Right cardiac atrium (tissue), 5 donors: ENCODE measurements around the gene DHRS7C. TPM values are rescaled to one million over a fixed set of nuclear protein-coding genes. Genes with fewer than 3 reads are reported as not detected.

Experiments
- ATAC-seq, 2 donors: fragments of 200-7000 bp; cut with Tn5 transposase; one replicate each; pipeline versions ENCODE4 v1.8.0 to v1.9.1; 2020; ENCODE audit warnings: moderate library complexity in 2 of 2, mild to moderate bottlenecking in 1 of 2
- DNase-seq, 3 donors: peaks; one replicate each; pipeline ENCODE4 v3.0.0-alpha.2; 2020
- H3K27ac ChIP-seq: one replicate; pipeline ENCODE4 v1.5.1; 2013; ENCODE audit warnings: mild to moderate bottlenecking, low read length, control low read depth, moderate library complexity
- H3K27me3 ChIP-seq: one replicate; pipeline ENCODE4 v1.6.1; 2013; ENCODE audit not compliant: control insufficient read depth, insufficient read depth
- H3K4me1 ChIP-seq: one replicate; pipeline ENCODE4 v1.6.1; 2013; ENCODE audit warnings: low read length; ENCODE audit not compliant: control insufficient read depth, insufficient read depth
- H3K4me3 ChIP-seq: one replicate; pipeline ENCODE4 v1.5.1; 2013; ENCODE audit warnings: low read length, control low read depth
- H3K9me3 ChIP-seq: one replicate; pipeline ENCODE4 v1.6.1; 2013; ENCODE audit warnings: low read length; ENCODE audit not compliant: control insufficient read depth
- whole genome bisulfite sequencing: extraction: QIAGEN DNeasy Blood & Tissue Kit; methylation state at CpG from one replicate; pipeline ENCODE4 v1.1.7; 2013; 5-methylcytosine and 5-hydroxymethylcytosine counted together
- intact Hi-C, 4 donors: fragments of 100-400 bp; cut with DNase I; formaldehyde crosslinking; loops; one replicate each; pipeline versions ENCODE4 v1.11.0 to v1.14.0; 2022 to 2023
- polyA plus RNA-seq: library from polyadenylated mRNA; stranded (reverse); fragments of 200-250 nt; gene quantifications from one replicate; pipeline ENCODE4 v1.2.3, GENCODE V29; 2013
- total RNA-seq, 4 donors: library from RNA; stranded (reverse); fragmentation: NEBNext Ultra II Directional; extraction: Animal tissue kit (Norgen Biotek cat#: 25700); gene quantifications; one replicate each; pipeline ENCODE4 v1.2.1, GENCODE V29; 2021
- donor health status: healthy with polysubstance abuse.
- donor health status: DM: no; HTN: yes; CAD: no.
- donor health status: DM: no; HTN: no; CAD: no.
- donor health status: DM: no; HTN: yes; CAD: no; lungs with severe emphysema.
- donor health status: DM: yes; HTN: yes; CAD: no.

The DHRS7C gene
- total and polyA plus RNA-seq, 5 donors, result 100 to 317 (median 189) TPM

GRCh38 chr17:9766970-9767369 lies 24.4 kb downstream of the DHRS7C start:
- Histone ChIP-seq H3K4me3 (no peak overlapping the region), H3K4me1 (no peaks in the 10 kb centered on the region), H3K27ac (no peak overlapping the region), H3K9me3 (no peaks in the 10 kb centered on the region), H3K27me3 (no peaks in the 10 kb centered on the region)
- no peak for DNase-seq
- 47% methylated on average over 5 of the region's 5 CpGs for WGBS
- intact Hi-C loops, result loop anchor here in 1 of 4 donors (5.0 kb wide), 1 partner anchor 40 kb away; no protein-coding TSS in a partner anchor
- ATAC-seq, result no peak

- Histone ChIP-seq H3K27me3 (no peaks in the 10 kb centered on the region), H3K27ac (no peak overlapping the region), H3K4me1 (no peaks in the 10 kb centered on the region), H3K9me3 (no peaks in the 10 kb centered on the region), H3K4me3 (no peak overlapping the region)
- DNase-seq (no peak), ATAC-seq (no peak)
- 83% methylated on average over 1 of the region's 1 CpG for WGBS
- intact Hi-C loops, result loop anchor here in 1 of 4 donors (5.0 kb wide), 1 partner anchor 38 kb away; no protein-coding TSS in a partner anchor
These were observed 26.1 kb downstream of the DHRS7C start for GRCh38 chr17:9765322-9765721.

GRCh38 chr17:9763643-9764042 lies 27.7 kb downstream of the DHRS7C start:
- Histone ChIP-seq H3K4me3 (no peak overlapping the region), H3K27ac (no peak overlapping the region), H3K4me1 (no peaks in the 10 kb centered on the region), H3K27me3 (no peaks in the 10 kb centered on the region), H3K9me3 (no peaks in the 10 kb centered on the region)
- ATAC-seq (peak in 1 of 2 donors; percentile 76), DNase-seq (no peak)
- WGBS, result 28% methylated on average over 4 of the region's 4 CpGs
- intact Hi-C loops, result no loop called here

- no peak for ATAC-seq
- no peak overlapping the region for H3K4me3 ChIP-seq
- whole genome bisulfite sequencing, result 89% methylated on average over 1 of the region's 1 CpG
- no peak overlapping the region for H3K27ac ChIP-seq
- intact Hi-C loops, result no loop called here
- no peak for DNase-seq
- H3K4me1 ChIP-seq, result no peaks in the 10 kb centered on the region
- H3K9me3 ChIP-seq, result peaks cover 1% of the 10 kb centered on the region
- no peaks in the 10 kb centered on the region for H3K27me3 ChIP-seq
These were observed 31.1 kb downstream of the DHRS7C start for GRCh38 chr17:9760266-9760665.

- ATAC-seq (no peak), DNase-seq (no peak)
- Histone ChIP-seq H3K27me3 (no peaks in the 10 kb centered on the region), H3K4me3 (no peak overlapping the region), H3K9me3 (peaks cover 1% of the 10 kb centered on the region), H3K4me1 (no peaks in the 10 kb centered on the region), H3K27ac (no peak overlapping the region)
- 76% methylated on average over 3 of the region's 3 CpGs for WGBS
- intact Hi-C loops, result no loop called here
These were observed 36.3 kb downstream of the DHRS7C start for GRCh38 chr17:9755083-9755482.

- 34% methylated on average over 9 of the region's 9 CpGs for whole genome bisulfite sequencing
- no peaks in the 10 kb centered on the region for H3K4me1 ChIP-seq
- H3K9me3 ChIP-seq, result no peaks in the 10 kb centered on the region
- intact Hi-C loops, result no loop called here
- H3K4me3 ChIP-seq, result no peak overlapping the region
- H3K27ac ChIP-seq, result no peak overlapping the region
- H3K27me3 ChIP-seq, result no peaks in the 10 kb centered on the region
- no peak for ATAC-seq
- DNase-seq, result no peak
These were observed 40.9 kb downstream of the DHRS7C start for GRCh38 chr17:9750524-9750923.

GRCh38 chr17:9729735-9730420 lies 61.5 kb downstream of the DHRS7C start:
- intact Hi-C loops, result loop anchor here in 2 of 4 donors (5.0 to 10.0 kb wide), 3 partner anchors 37 to 195 kb away; no protein-coding TSS in a partner anchor
- DNase-seq (no peak), ATAC-seq (no peak)
- Histone ChIP-seq H3K4me3 (no peak overlapping the region), H3K27ac (no peak overlapping the region), H3K9me3 (no peaks in the 10 kb centered on the region), H3K4me1 (no peaks in the 10 kb centered on the region), H3K27me3 (no peaks in the 10 kb centered on the region)
- WGBS, result 77% methylated on average over 11 of the region's 11 CpGs

GRCh38 chr17:9729034-9729650 lies 62.2 kb downstream of the DHRS7C start:
- no peak overlapping the region for H3K27ac ChIP-seq
- H3K27me3 ChIP-seq, result no peaks in the 10 kb centered on the region
- H3K4me3 ChIP-seq, result no peak overlapping the region
- peak; percentile 50 to 68 for ATAC-seq
- no peak for DNase-seq
- intact Hi-C loops, result loop anchor here in 1 of 4 donors (5.0 to 10.0 kb wide), 2 partner anchors 38 to 166 kb away; no protein-coding TSS in a partner anchor
- H3K4me1 ChIP-seq, result no peaks in the 10 kb centered on the region
- WGBS, result 1% methylated on average over 2 of the region's 2 CpGs
- no peaks in the 10 kb centered on the region for H3K9me3 ChIP-seq

GRCh38 chr17:9728564-9728963 lies 62.8 kb downstream of the DHRS7C start:
- Histone ChIP-seq H3K4me1 (no peaks in the 10 kb centered on the region), H3K9me3 (no peaks in the 10 kb centered on the region), H3K4me3 (no peak overlapping the region), H3K27ac (no peak overlapping the region), H3K27me3 (no peaks in the 10 kb centered on the region)
- ATAC-seq (peak; percentile 30 to 45), DNase-seq (peak in 1 of 3 donors; percentile 43)
- WGBS, result 63% methylated on average over 12 of the region's 12 CpGs
- intact Hi-C loops, result loop anchor here in 1 of 4 donors (5.0 to 10.0 kb wide), 2 partner anchors 39 to 166 kb away; no protein-coding TSS in a partner anchor

GRCh38 chr17:9728005-9728404 lies 63.4 kb downstream of the DHRS7C start:
- Histone ChIP-seq H3K9me3 (no peaks in the 10 kb centered on the region), H3K4me3 (no peak overlapping the region), H3K4me1 (no peaks in the 10 kb centered on the region), H3K27me3 (no peaks in the 10 kb centered on the region), H3K27ac (no peak overlapping the region)
- ATAC-seq, result no peak
- WGBS, result 90% methylated on average over 18 of the region's 18 CpGs
- intact Hi-C loops, result loop anchor here in 1 of 4 donors (5.0 to 10.0 kb wide), 2 partner anchors 39 to 167 kb away; no protein-coding TSS in a partner anchor
- DNase-seq, result no peak

- WGBS, result 54% methylated on average over 6 of the region's 6 CpGs
- DNase-seq (no peak), ATAC-seq (no peak)
- Histone ChIP-seq H3K27ac (no peak overlapping the region), H3K9me3 (no peaks in the 10 kb centered on the region), H3K4me3 (no peak overlapping the region), H3K27me3 (no peaks in the 10 kb centered on the region), H3K4me1 (no peaks in the 10 kb centered on the region)
- intact Hi-C loops, result loop anchor here in 1 of 4 donors (5.0 to 10.0 kb wide), 2 partner anchors 41 to 169 kb away; no protein-coding TSS in a partner anchor
These were observed 65.1 kb downstream of the DHRS7C start for GRCh38 chr17:9726291-9726690.
